H54 (cell line): Measurements from ENCODE around the gene HARS2.
"Not testable (repeated sequence)": the region's sequence is repeated elsewhere in the genome, so short reads cannot be mapped to it uniquely, and the experiment has no call there.

Source experiments
- DNase-seq: peaks from one replicate; pipeline ENCODE4 v3.0.0; 2011; ENCODE audit warnings: low spot score, mixed read lengths; ENCODE audit not compliant: insufficient read length
- FAIRE-seq: peaks from 3 replicates; lab custom pipeline; 2011; peaks lifted over from hg19 to GRCh38; lab: Jason Lieb, UNC
- POLR2A ChIP-seq: IDR thresholded peaks from 2 replicates; pipeline ENCODE4 v1.6.1; 2011; ENCODE audit warnings: low read depth, mild to moderate bottlenecking, low read length

Gene HARS2

DNA sequence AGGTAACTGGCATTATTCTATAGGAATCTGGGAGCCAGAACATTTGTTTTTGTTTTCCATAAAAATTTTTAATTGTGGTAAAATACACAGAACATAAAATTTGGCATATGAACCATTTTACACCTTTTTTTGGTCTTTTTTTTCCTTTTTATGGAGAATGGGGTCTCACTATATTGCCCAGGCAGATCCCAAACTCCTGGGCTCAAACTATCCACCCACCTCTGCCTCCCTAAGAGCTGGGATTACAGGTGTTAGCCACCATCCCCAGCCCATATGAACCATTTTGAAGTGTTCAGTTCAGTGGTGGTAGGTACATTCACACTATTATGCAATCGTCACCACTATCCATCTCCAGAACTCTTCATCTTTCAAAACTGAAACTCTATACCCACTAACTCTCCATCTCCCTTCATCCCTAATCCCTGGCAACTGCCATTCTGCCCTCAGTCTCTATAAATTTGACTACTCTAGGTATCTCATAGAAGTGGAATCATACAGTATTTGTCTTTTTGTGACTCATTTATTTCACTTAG, 22.4 kb downstream of the HARS2 start:
- no peak for TF ChIP-seq POLR2A
- DNase-seq (no peak), FAIRE-seq (no peak)

GRCh38 chr5:140716238-140716637, 25.0 kb downstream of the HARS2 start:
- FAIRE-seq, DNase-seq: not testable (repeated sequence)

GRCh38 chr5:140718266-140718592, 27.0 kb downstream of the HARS2 start:
- TF ChIP-seq POLR2A = no peak
- DNase-seq = no peak
- no peak for FAIRE-seq

DNA sequence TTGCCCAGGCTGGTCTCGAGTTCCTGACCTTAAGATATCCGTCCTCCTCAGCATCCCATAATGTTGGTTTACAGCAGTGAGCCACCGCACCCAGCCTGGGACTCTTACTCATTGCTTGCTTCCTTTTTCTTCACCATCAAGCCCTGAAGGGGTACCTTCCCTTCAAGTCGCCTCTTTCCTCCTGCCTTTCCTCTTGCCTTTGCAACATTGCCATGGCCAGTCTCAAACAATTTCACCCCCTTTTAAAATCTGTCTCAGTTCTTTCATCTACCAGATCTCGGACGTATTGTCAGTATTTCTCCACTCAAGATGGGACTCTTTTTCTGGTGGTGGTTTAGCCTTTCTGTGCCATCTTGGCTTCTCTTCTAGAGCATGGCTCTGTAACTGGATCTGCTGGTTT, 29.5 kb downstream of the HARS2 start:
- not testable (repeated sequence) for DNase-seq, FAIRE-seq

GRCh38 chr5:140721395-140721794, 30.1 kb downstream of the HARS2 start:
- not testable (repeated sequence) for FAIRE-seq, DNase-seq

DNA sequence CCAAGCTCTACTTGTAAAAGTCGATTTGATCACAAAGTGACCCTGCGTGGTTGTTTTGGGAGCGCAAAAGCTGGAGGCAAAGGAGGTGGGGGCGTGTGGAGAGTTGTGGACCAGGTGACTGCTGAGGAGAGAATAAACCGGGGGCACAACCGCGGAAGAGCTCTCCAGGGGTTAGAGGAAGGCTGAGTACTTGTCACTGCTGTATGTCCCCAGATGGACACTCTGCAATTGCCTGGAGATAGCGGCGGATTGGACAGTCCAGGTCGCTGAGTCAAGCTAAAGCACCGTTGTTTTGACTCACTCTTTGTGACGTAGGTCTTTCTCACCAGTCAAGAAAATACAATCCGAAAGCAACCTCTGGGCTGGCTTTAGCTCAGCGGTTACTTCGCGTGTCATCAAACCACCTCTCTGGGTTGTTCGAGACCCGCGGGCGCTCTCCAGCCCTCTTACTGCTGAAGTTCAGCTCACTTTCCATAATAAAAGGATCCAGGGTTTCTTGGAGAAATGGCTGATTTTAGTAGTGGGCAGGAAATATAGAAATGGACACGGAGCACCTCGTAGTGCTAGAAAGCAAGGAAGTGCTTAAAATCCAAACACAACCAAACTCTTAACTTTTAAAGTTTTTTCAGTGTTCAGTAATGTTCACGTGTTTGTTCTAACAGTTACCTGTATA, 34.7 kb downstream of the HARS2 start:
- peak; percentile 97 for FAIRE-seq
- peak; percentile 35 for DNase-seq
- TF ChIP-seq POLR2A = no peak

- DNase-seq (no peak), FAIRE-seq (no peak)
- no peak for TF ChIP-seq POLR2A
Observed at GRCh38 chr5:140733098-140733497, 41.8 kb downstream of the HARS2 start.

DNA sequence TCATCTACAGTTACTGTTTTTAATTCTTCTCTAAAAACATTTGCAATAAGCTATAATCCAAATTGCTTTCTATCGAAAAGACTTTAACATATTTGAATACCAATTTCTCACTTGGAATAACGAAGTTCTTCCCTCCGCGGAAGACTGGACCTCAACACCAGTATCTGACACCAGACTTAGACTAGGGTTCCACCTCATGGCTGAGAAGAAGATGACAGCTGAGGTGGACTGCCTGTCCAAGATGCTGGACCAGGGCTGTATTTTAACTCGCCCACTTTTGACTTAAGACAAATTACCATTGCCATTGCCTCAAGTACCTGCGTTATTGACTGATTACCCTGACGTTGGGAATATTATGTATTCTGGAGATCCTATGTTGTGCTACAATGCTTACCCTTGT, 43.1 kb downstream of the HARS2 start:
- FAIRE-seq (peak; percentile 6), DNase-seq (no peak)
- no peak for TF ChIP-seq POLR2A

- TF ChIP-seq POLR2A = no peak
- DNase-seq (no peak), FAIRE-seq (no peak)
Observed at GRCh38 chr5:140737486-140737885, 46.2 kb downstream of the HARS2 start.

DNA sequence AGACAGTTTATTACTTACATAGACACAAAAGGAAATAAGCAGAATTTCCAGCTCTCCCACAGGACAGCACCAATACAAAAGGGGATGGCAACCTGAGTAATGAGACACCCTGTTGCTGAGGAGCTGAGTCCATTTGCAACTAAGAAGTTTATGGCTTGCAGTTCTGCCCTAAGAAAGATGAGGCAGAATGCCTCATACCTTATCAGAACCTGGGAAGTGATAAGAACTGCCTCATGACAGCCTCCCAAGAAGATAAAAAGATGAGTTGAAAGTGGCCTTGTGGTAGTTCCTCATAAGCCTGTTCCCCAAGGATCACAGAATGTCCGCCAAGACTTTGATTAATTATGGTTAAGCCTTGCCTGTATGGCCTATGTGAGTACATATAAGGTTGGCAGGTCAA, 50.7 kb downstream of the HARS2 start:
- DNase-seq (no peak), FAIRE-seq (no peak)
- no peak for TF ChIP-seq POLR2A
